HEK293 (cell line): ENCODE measurements around the gene DOP1B.

ENCODE experiments used
- FEZF1 ChIP-seq: fragments of 450-650 bp; formaldehyde crosslinking; IDR thresholded peaks from 2 replicates; pipeline ENCODE4 v1.5.1; 2016; ENCODE audit warnings: missing biosample characterization, missing genetic modification characterization
- IKZF3 ChIP-seq: fragments of 450-650 bp; IDR thresholded peaks from 2 replicates; pipeline ENCODE4 v1.5.0; 2018; ENCODE audit warnings: missing biosample characterization, mild to moderate bottlenecking, missing genetic modification characterization, moderate library complexity
- SP3 ChIP-seq: fragments of 450-650 bp; formaldehyde crosslinking; IDR thresholded peaks from 2 replicates; pipeline ENCODE4 v1.5.1; 2016; ENCODE audit warnings: missing biosample characterization, missing genetic modification characterization
- TCF7L2 ChIP-seq: IDR thresholded peaks from 2 replicates; pipeline ENCODE4 v1.6.1; 2011; ENCODE audit warnings: low read depth, mild to moderate bottlenecking, inconsistent platforms, low read length, moderate library complexity, borderline replicate concordance
- ZNF121 ChIP-seq: fragments of 450-650 bp; formaldehyde crosslinking; IDR thresholded peaks from 2 replicates; pipeline ENCODE4 v1.5.1; 2016; ENCODE audit warnings: missing biosample characterization, missing genetic modification characterization
- ZNF292 ChIP-seq: fragments of 450-650 bp; formaldehyde crosslinking; IDR thresholded peaks from 2 replicates; pipeline ENCODE4 v1.5.1; 2016; ENCODE audit warnings: low read depth, missing biosample characterization, missing genetic modification characterization, borderline replicate concordance
- ZNF654 ChIP-seq: fragments of 450-650 bp; formaldehyde crosslinking; IDR thresholded peaks from 2 replicates; pipeline ENCODE4 v1.5.1; 2016; ENCODE audit warnings: low read depth, missing biosample characterization, missing genetic modification characterization
- ZNF791 ChIP-seq: fragments of 450-650 bp; formaldehyde crosslinking; IDR thresholded peaks from 2 replicates; pipeline ENCODE4 v1.5.1; 2016; ENCODE audit warnings: missing biosample characterization, missing genetic modification characterization
- TF ChIP-seq, protein P1 (sequence below): fragments of 450-650 bp; formaldehyde crosslinking; IDR thresholded peaks from 2 replicates; pipeline ENCODE4 v1.5.1; 2016; ENCODE audit warnings: missing biosample characterization, missing genetic modification characterization
- TF ChIP-seq, protein P2 (sequence below): fragments of 450-650 bp; formaldehyde crosslinking; IDR thresholded peaks from 2 replicates; pipeline ENCODE4 v1.5.1; 2016; ENCODE audit warnings: missing biosample characterization, missing genetic modification characterization
- TF ChIP-seq, protein P3 (sequence below): sonication (generic); formaldehyde crosslinking; IDR thresholded peaks from 2 replicates; pipeline ENCODE4 v1.8.1; 2022; ENCODE audit warnings: mild to moderate bottlenecking, moderate library complexity, missing genetic modification reagents

DNA sequence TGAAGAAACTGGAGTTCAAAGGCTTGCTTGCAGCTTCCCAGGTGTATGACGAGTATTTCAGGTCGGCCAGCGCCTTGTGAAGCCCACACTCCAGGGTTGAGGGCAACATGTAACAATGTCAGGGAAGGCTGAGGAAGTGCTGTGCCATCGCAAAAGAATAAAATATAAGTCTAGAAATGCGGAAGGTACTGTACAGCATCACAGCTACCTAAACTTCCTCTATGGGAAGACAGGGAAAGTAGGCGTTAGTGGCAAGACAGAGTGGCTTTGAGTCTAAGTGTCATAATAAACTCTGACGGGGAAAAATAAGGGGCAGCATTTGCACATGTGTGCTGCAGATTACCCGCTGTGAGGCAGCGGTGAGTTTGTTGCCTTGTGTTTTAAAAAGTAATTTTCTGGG is 28.9 kb downstream of the DOP1B start:
- TF ChIP-seq, protein P1, sequence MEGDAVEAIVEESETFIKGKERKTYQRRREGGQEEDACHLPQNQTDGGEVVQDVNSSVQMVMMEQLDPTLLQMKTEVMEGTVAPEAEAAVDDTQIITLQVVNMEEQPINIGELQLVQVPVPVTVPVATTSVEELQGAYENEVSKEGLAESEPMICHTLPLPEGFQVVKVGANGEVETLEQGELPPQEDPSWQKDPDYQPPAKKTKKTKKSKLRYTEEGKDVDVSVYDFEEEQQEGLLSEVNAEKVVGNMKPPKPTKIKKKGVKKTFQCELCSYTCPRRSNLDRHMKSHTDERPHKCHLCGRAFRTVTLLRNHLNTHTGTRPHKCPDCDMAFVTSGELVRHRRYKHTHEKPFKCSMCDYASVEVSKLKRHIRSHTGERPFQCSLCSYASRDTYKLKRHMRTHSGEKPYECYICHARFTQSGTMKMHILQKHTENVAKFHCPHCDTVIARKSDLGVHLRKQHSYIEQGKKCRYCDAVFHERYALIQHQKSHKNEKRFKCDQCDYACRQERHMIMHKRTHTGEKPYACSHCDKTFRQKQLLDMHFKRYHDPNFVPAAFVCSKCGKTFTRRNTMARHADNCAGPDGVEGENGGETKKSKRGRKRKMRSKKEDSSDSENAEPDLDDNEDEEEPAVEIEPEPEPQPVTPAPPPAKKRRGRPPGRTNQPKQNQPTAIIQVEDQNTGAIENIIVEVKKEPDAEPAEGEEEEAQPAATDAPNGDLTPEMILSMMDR, result no peak
- no peak for TF ChIP-seq FEZF1
- TF ChIP-seq, protein P2, sequence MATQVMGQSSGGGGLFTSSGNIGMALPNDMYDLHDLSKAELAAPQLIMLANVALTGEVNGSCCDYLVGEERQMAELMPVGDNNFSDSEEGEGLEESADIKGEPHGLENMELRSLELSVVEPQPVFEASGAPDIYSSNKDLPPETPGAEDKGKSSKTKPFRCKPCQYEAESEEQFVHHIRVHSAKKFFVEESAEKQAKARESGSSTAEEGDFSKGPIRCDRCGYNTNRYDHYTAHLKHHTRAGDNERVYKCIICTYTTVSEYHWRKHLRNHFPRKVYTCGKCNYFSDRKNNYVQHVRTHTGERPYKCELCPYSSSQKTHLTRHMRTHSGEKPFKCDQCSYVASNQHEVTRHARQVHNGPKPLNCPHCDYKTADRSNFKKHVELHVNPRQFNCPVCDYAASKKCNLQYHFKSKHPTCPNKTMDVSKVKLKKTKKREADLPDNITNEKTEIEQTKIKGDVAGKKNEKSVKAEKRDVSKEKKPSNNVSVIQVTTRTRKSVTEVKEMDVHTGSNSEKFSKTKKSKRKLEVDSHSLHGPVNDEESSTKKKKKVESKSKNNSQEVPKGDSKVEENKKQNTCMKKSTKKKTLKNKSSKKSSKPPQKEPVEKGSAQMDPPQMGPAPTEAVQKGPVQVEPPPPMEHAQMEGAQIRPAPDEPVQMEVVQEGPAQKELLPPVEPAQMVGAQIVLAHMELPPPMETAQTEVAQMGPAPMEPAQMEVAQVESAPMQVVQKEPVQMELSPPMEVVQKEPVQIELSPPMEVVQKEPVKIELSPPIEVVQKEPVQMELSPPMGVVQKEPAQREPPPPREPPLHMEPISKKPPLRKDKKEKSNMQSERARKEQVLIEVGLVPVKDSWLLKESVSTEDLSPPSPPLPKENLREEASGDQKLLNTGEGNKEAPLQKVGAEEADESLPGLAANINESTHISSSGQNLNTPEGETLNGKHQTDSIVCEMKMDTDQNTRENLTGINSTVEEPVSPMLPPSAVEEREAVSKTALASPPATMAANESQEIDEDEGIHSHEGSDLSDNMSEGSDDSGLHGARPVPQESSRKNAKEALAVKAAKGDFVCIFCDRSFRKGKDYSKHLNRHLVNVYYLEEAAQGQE (tag by site-specific recombination), result no peak
- TF ChIP-seq IKZF3 (tag by site-specific recombination), result no peak
- no peak for TF ChIP-seq TCF7L2
- no peak for TF ChIP-seq ZNF292 (tag by site-specific recombination)
- TF ChIP-seq ZNF791 (tag by site-specific recombination), result no peak
- TF ChIP-seq, protein P3, sequence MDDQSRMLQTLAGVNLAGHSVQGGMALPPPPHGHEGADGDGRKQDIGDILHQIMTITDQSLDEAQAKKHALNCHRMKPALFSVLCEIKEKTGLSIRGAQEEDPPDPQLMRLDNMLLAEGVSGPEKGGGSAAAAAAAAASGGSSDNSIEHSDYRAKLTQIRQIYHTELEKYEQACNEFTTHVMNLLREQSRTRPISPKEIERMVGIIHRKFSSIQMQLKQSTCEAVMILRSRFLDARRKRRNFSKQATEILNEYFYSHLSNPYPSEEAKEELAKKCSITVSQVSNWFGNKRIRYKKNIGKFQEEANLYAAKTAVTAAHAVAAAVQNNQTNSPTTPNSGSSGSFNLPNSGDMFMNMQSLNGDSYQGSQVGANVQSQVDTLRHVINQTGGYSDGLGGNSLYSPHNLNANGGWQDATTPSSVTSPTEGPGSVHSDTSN, result no peak
- TF ChIP-seq ZNF654 (tag by site-specific recombination), result no peak
- no peak for TF ChIP-seq SP3 (tag by site-specific recombination)
- no peak for TF ChIP-seq ZNF121
